K562 (cell line): ENCODE results near the gene PLPP1. TPM values are rescaled to one million over a fixed set of nuclear protein-coding genes. Genes with fewer than 3 reads are reported as not detected.
A peak's percentile ranks its signal among the peaks of the same experiment; 100 is the strongest.

Experiments used
- ATAC-seq: fragments of 200-7000 bp; cut with Tn5 transposase; 3 replicates; pipeline ENCODE4 v1.9.1; 2020; ENCODE audit warnings: moderate library complexity
- BruUV-seq: library from RNA; stranded (reverse); fragments of 400-500 nt; replicated peaks from 2 replicates; lab custom pipeline; 2021; lab: Mats Ljungman, UMichigan
- CTCF ChIA-PET: fragments of 300-600 bp; formaldehyde crosslinking; extraction: SDS; loops from one replicate; lab custom pipeline; 2021; ENCODE audit warnings: low intra/inter-chr PET ratio; lab: Yijun Ruan, JAX
- POLR2A ChIA-PET: fragments of 300-600, 350-650 bp; sonication (Branson Sonifier 250); formaldehyde crosslinking; extraction: SDS; loops from one replicate; lab custom pipeline; 2021; ENCODE audit warnings: antibody characterized with exemption, inconsistent platforms; lab: Yijun Ruan, JAX
- DNase-seq, 4 experiments: peaks; one replicate each; pipeline versions ENCODE4 v3.0.0 to v3.0.0-alpha.2; 2011 to 2018; ENCODE audit warnings: low spot score in 3 of 4, mixed read lengths in 3 of 4; ENCODE audit errors: extremely low read depth in 1 of 4
- FAIRE-seq: peaks from 2 replicates; lab custom pipeline; 2011; peaks lifted over from hg19 to GRCh38; lab: Jason Lieb, UNC
- H2AFZ ChIP-seq: 2 replicates; pipeline ENCODE4 v1.6.0; 2011; ENCODE audit warnings: low read depth, low read length, control low read depth, inconsistent platforms
- H3K27ac ChIP-seq: fragments of 200-600 bp; 3 replicates; pipeline ENCODE4 v1.8.0; 2011; ENCODE audit warnings: low read depth, mild to moderate bottlenecking, control low read depth, inconsistent platforms, low read length, moderate library complexity, mixed read lengths; ENCODE audit errors: extremely low read depth
- H3K27me3 ChIP-seq, 2 experiments: fragments of 300-600 bp in 1 of 2; 2 replicates in 1 of 2; 3 replicates in 1 of 2; pipeline versions ENCODE4 v1.6.0 to v1.8.0; 2011; ENCODE audit warnings: inconsistent platforms in 2 of 2, low read length in 2 of 2, mild to moderate bottlenecking in 1 of 2, mixed read lengths in 1 of 2, moderate library complexity in 1 of 2; ENCODE audit not compliant: control insufficient read depth in 2 of 2, insufficient read depth in 2 of 2
- H3K36me3 ChIP-seq: fragments of 300-600 bp; 3 replicates; pipeline ENCODE4 v1.8.0; 2011; ENCODE audit warnings: mild to moderate bottlenecking, low read length, inconsistent platforms; ENCODE audit not compliant: control insufficient read depth, insufficient read depth
- H3K4me1 ChIP-seq, 2 experiments: fragments of 200-600 bp in 1 of 2; replicated peaks in 1 of 2; 2 replicates in 1 of 2; 3 replicates in 1 of 2; pipeline versions ENCODE4 v1.5.1 to v1.8.0; 2011; ENCODE audit warnings: inconsistent platforms in 2 of 2, low read length in 2 of 2, mild to moderate bottlenecking in 1 of 2, mixed read lengths in 1 of 2, moderate library complexity in 1 of 2; ENCODE audit not compliant: control insufficient read depth in 2 of 2, insufficient read depth in 2 of 2
- H3K4me2 ChIP-seq: 2 replicates; pipeline ENCODE4 v1.6.1; 2011; ENCODE audit warnings: low read length, control low read depth, inconsistent platforms, mixed read lengths; ENCODE audit not compliant: insufficient read depth
- H3K4me3 ChIP-seq: fragments of 200-600 bp; sonication (generic), shearing (Covaris generic); 2 replicates; pipeline ENCODE4 v1.5.1; 2016; ENCODE audit warnings: control low read depth, inconsistent platforms
- H3K79me2 ChIP-seq: fragments of 200-600 bp; 3 replicates; pipeline ENCODE4 v1.8.0; 2011; ENCODE audit warnings: low read length, inconsistent platforms; ENCODE audit not compliant: control insufficient read depth, insufficient read depth
- H3K9ac ChIP-seq, 2 experiments: 2 replicates each; pipeline versions ENCODE4 v1.6.0 to v1.6.1; 2011; ENCODE audit warnings: low read depth in 2 of 2, low read length in 2 of 2, control low read depth in 1 of 2, inconsistent platforms in 1 of 2, mild to moderate bottlenecking in 1 of 2, mixed read lengths in 1 of 2; ENCODE audit not compliant: insufficient read depth in 1 of 2
- H3K9me1 ChIP-seq: one replicate; pipeline ENCODE4 v1.6.0; 2011; ENCODE audit warnings: inconsistent platforms, mild to moderate bottlenecking, low read length, moderate library complexity; ENCODE audit not compliant: control insufficient read depth, insufficient read depth
- H3K9me3 ChIP-seq: replicated peaks from 2 replicates; pipeline ENCODE4 v1.5.1; 2011; ENCODE audit warnings: low read depth, low read length, inconsistent platforms; ENCODE audit not compliant: control insufficient read depth, insufficient read depth
- H4K20me1 ChIP-seq: replicated peaks from 2 replicates; pipeline ENCODE4 v1.6.1; 2011; ENCODE audit warnings: low read length, inconsistent platforms, mixed read lengths; ENCODE audit not compliant: control insufficient read depth, insufficient read depth
- ATF3 ChIP-seq, 2 experiments: fragments of 450-650 bp in 1 of 2; sonication (generic) in 1 of 2; formaldehyde crosslinking in 1 of 2; IDR thresholded peaks in 1 of 2; conservative IDR thresholded peaks in 1 of 2; 2 replicates each; pipeline versions ENCODE4 v1.6.1 to v1.8.1; 2016 to 2023; ENCODE audit warnings: mild to moderate bottlenecking in 2 of 2, moderate library complexity in 2 of 2, inconsistent platforms in 1 of 2, missing genetic modification reagents in 1 of 2
- EP300 ChIP-seq: IDR thresholded peaks from 2 replicates; pipeline ENCODE4 v1.6.1; 2012; ENCODE audit warnings: low read length, improper control_type of control experiment
- FOXA3 ChIP-seq, 2 experiments: fragments of 450-650 bp in 1 of 2; sonication (generic) in 1 of 2; formaldehyde crosslinking; IDR thresholded peaks in 1 of 2; conservative IDR thresholded peaks in 1 of 2; 2 replicates each; pipeline versions ENCODE4 v1.4.0 to v1.8.0; 2020 to 2022; ENCODE audit warnings: mild to moderate bottlenecking in 2 of 2, missing genetic modification reagents in 1 of 2
- FOXP1 ChIP-seq: sonication (generic); formaldehyde crosslinking; IDR thresholded peaks from 2 replicates; pipeline ENCODE4 v1.8.0; 2022; ENCODE audit warnings: mild to moderate bottlenecking, missing genetic modification reagents
- HES1 ChIP-seq: fragments of 450-650 bp; IDR thresholded peaks from 2 replicates; pipeline ENCODE4 v1.6.1; 2016; ENCODE audit warnings: low read depth, mild to moderate bottlenecking, moderate library complexity
- HMG20A ChIP-seq: fragments of 450-650 bp; formaldehyde crosslinking; conservative IDR thresholded peaks from 2 replicates; pipeline ENCODE4 v1.4.0; 2020; ENCODE audit warnings: mild to moderate bottlenecking, mixed read lengths
- KLF16 ChIP-seq: IDR thresholded peaks from 2 replicates; pipeline ENCODE4 v1.6.1; 2016; ENCODE audit warnings: antibody characterized with exemption
- SMAD2 ChIP-seq: fragments of 150-350 bp; IDR thresholded peaks from 2 replicates; pipeline ENCODE4 v1.6.1; 2014; ENCODE audit warnings: low read depth, mild to moderate bottlenecking, low read length
- SOX6 ChIP-seq: fragments of 450-650 bp; IDR thresholded peaks from 2 replicates; pipeline ENCODE4 v1.6.1; 2014; ENCODE audit warnings: mild to moderate bottlenecking
- TRIM24 ChIP-seq, 2 experiments: fragments of 450-650 bp; IDR thresholded peaks; 2 replicates each; pipeline ENCODE4 v1.6.1; 2016
- TRIM28 ChIP-seq: fragments of 450-650 bp; IDR thresholded peaks from 2 replicates; pipeline ENCODE4 v1.6.1; 2017
- ZNF121 ChIP-seq: sonication (generic); formaldehyde crosslinking; conservative IDR thresholded peaks from 2 replicates; pipeline ENCODE4 v1.8.0; 2022; ENCODE audit warnings: missing genetic modification reagents
- ZNF197 ChIP-seq: fragments of 200-800 bp; sonication (Bioruptor generic); IDR thresholded peaks from 2 replicates; pipeline ENCODE4 v1.6.1; 2016; ENCODE audit warnings: low read depth, missing genetic modification characterization, missing compliant biosample characterization
- ZNF431 ChIP-seq: sonication (generic); formaldehyde crosslinking; IDR thresholded peaks from 2 replicates; pipeline ENCODE4 v1.8.0; 2022; ENCODE audit warnings: mild to moderate bottlenecking, missing genetic modification reagents
- ZNF75A ChIP-seq: fragments of 450-650 bp; formaldehyde crosslinking; IDR thresholded peaks from 2 replicates; pipeline ENCODE4 v1.4.0; 2020; ENCODE audit warnings: mild to moderate bottlenecking
- ZNF766 ChIP-seq: fragments of 200-800 bp; sonication (Bioruptor generic); conservative IDR thresholded peaks from 2 replicates; pipeline ENCODE4 v1.6.1; 2016; ENCODE audit warnings: missing genetic modification characterization, missing compliant biosample characterization
- WGBS: fragments of 100-300 bp; shearing (Covaris generic); methylation state at CpG from one replicate; pipeline ENCODE4 v1.1.6; 2016; ENCODE audit warnings: low coverage, mixed read lengths; ENCODE audit not compliant: insufficient coverage; ENCODE audit errors: missing lambda C conversion rate; 5-methylcytosine and 5-hydroxymethylcytosine counted together
- in situ Hi-C: fragments of 300-500 bp; cut with MboI; formaldehyde crosslinking; loops from 4 replicates; pipeline ENCODE4 v1.15.0; 2018; ENCODE audit warnings: inconsistent platforms, mixed read lengths
- intact Hi-C: fragments of 100-400 bp; cut with micrococcal nuclease; formaldehyde crosslinking; loops from 2 replicates; pipeline ENCODE4 v1.14.2; 2022
- polyA plus RNA-seq, 8 experiments: library from polyadenylated mRNA; depleted of rRNA in 4 of 8; stranded (reverse) in 5 of 8; unstranded in 3 of 8; fragments of >200 nt; fragmentation: Nextera tagmentation in 2 of 8; fragmentation: Illumina TruSeq in 1 of 8; extraction: Ambion mirVana in 2 of 8; extraction: Trizol in 1 of 8; gene quantifications; 2 replicates each; pipeline versions ENCODE4 v1.2.1 to v1.2.3, GENCODE V29; 2011 to 2014; ENCODE audit warnings: inconsistent platforms in 1 of 8, missing spikeins in 1 of 8
- total RNA-seq, 7 experiments: library from RNA; depleted of rRNA in 6 of 7; stranded (reverse); fragments of >200 nt in 6 of 7; fragmentation: Illumina TruSeq in 2 of 7; extraction: Trizol in 2 of 7; gene quantifications; 2 replicates each; pipeline versions ENCODE4 v1.2.1 to v1.2.3, GENCODE V29; 2011 to 2021; ENCODE audit warnings: low replicate concordance in 1 of 7

Gene PLPP1
- total and polyA plus RNA-seq, 9 of the 15 experiments (the other 6 are each of a cell fraction or from before 2014, with no cell fraction given) = 0.04 to 0.24 (median 0.04) TPM; not detected in 6

GRCh38 chr5:55576661-55577060 lies 41.9 kb upstream of the PLPP1 start (continued):
- TF ChIP-seq FOXP1 (CRISPR knock-in tag) (no peak), TRIM28 (no peak), ZNF431 (CRISPR knock-in tag) (no peak)

- CTCF ChIA-PET = no interaction called here
- Histone ChIP-seq H2AFZ (no peak overlapping the region), H3K9ac (no peak overlapping the region), H4K20me1 (no peaks in the 10 kb centered on the region), H3K4me2 (no peak overlapping the region), H3K36me3 (no peaks in the 10 kb centered on the region), H3K79me2 (no peaks in the 10 kb centered on the region), H3K9me3 (no peaks in the 10 kb centered on the region), H3K4me1 (no peaks in the 10 kb centered on the region; a peak in 1 of 5 replicates), H3K4me3 (no peak overlapping the region), H3K9me1 (no peaks in the 10 kb centered on the region), H3K27me3 (peaks cover 3 to 14% of the 10 kb centered on the region in 2 experiments; a peak in 2 of 5 replicates), H3K27ac (no peak overlapping the region)
- BruUV-seq = no TSS peak
- ATAC-seq = no peak
- 2% methylated on average over 8 of the region's 8 CpGs for WGBS
- POLR2A ChIA-PET = interaction anchor here (0.7 kb wide), 1 partner anchor 13 kb away, joined by 4 read pairs; no protein-coding TSS in a partner anchor
- FAIRE-seq = peak; percentile 55
- intact Hi-C loops (no loop called here), in situ Hi-C loops (no loop called here)
- no peak for DNase-seq
- TF ChIP-seq ZNF766 (peak; percentile 85), KLF16 (peak; percentile 43; the same call in 1 of the 2 replicates), EP300 (peak; percentile 69; the same call in 1 of the 2 replicates), SOX6 (peak; percentile 76; the same call in 1 of the 2 replicates), FOXA3 (CRISPR knock-in tag; conservative IDR thresholded peaks at IDR 0.05 in 1 of 2, IDR thresholded peaks at IDR 0.05 in 1 of 2) (peak in 1 of 2 experiments; percentile 86; a peak in 2 of 4 replicates), ZNF197 (CRISPR knock-in tag) (peak; percentile 72; the same call in 1 of the 2 replicates), SMAD2 (no peak), ZNF75A (CRISPR knock-in tag) (no peak; the same call in 1 of the 2 replicates), HMG20A (CRISPR knock-in tag) (0 out of 2 replicates have a peak, but pooled peaks have one; percentile 9), TRIM24 (IDR thresholded peaks at IDR 0.05) (peak in 1 of 2 experiments; percentile 35; a peak in 1 of 4 replicates), ZNF121 (CRISPR knock-in tag) (peak; percentile 33), HES1 (peak; percentile 64; the same call in 1 of the 2 replicates), ATF3 (IDR thresholded peaks at IDR 0.05) (peak; percentile 46; the same call in 1 of the 2 replicates), ATF3 (CRISPR knock-in tag; conservative IDR thresholded peaks at IDR 0.05) (no peak)
These were observed 41.2 kb upstream of the PLPP1 start for GRCh38 chr5:55575815-55576583.
